ENCODE data around the gene CAB39.

DNA sequence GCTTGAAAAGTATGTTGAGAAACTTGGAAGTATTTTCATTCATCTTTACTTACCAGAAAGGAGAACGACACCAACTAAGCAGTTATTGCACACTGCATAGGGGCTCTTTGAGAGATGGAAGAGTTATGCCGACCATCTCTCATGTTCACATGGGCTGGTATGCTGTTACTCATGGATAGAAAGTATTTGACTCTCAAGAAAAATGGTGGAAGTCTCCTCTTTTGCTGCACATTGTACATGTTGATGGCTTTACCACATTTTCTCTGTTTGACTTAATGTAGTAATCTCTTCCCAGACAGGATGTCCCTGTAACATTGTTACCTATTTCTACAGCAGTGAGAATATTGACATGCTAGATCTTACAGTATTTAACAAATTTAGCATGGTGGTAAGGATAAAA lies 23.2 kb downstream of the CAB39 start:
- TF ChIP-seq, protein P1, sequence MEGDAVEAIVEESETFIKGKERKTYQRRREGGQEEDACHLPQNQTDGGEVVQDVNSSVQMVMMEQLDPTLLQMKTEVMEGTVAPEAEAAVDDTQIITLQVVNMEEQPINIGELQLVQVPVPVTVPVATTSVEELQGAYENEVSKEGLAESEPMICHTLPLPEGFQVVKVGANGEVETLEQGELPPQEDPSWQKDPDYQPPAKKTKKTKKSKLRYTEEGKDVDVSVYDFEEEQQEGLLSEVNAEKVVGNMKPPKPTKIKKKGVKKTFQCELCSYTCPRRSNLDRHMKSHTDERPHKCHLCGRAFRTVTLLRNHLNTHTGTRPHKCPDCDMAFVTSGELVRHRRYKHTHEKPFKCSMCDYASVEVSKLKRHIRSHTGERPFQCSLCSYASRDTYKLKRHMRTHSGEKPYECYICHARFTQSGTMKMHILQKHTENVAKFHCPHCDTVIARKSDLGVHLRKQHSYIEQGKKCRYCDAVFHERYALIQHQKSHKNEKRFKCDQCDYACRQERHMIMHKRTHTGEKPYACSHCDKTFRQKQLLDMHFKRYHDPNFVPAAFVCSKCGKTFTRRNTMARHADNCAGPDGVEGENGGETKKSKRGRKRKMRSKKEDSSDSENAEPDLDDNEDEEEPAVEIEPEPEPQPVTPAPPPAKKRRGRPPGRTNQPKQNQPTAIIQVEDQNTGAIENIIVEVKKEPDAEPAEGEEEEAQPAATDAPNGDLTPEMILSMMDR (conservative IDR thresholded peaks at IDR 0.05 in 1 of 2, IDR thresholded peaks at IDR 0.05 in 1 of 2; ENCODE audit: low read depth in 1 of 2, low read length in 2 of 2) = no peak
- no peak for TF ChIP-seq EZH2 (IDR thresholded peaks at IDR 0.05; ENCODE audit: low read length, missing control alignments)

Measured in fibroblast of lung (primary cell).